NCI-H345 treated with DMSO at 0.1 percent for 48 hours (cell line): ENCODE measurements around the gene SLC35G6.
"Not testable (repeated sequence)": the region's sequence is repeated elsewhere in the genome, so short reads cannot be mapped to it uniquely, and the experiment has no call there.

Experiments
- DNase-seq: peaks from one replicate; lab custom pipeline; 2025; ENCODE audit not compliant: unreplicated experiment; lab: John Stamatoyannopoulos, UW

The SLC35G6 gene

DNA sequence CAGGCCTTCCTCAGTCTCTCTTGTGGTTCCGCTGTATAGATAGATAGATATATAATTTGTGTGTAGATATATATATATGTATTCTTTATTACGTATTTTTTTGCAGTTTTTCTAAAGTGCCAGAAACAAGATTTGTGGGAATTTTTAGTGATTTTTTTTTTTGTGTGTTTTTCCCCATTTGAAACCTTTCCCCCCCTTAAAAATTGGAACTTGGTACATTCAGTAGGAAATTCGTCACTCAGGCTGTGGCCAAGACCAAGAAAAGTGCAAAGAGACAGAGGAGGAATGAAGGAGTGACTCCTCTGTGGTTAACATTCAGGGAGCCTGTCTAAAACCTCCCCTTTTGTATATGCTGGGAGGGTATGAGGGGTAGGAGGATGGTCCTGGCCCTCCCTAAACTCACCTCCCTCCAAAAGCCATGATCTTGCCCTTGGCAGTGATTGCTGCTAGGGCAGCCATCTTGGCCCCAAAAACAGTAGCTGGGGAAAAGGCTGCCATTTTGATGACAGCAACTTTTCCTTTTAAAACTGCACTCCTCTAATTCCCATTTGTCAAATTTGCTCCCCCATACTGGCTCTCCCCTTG, 21.2 kb upstream of the SLC35G6 start:
- no peak for DNase-seq

DNA sequence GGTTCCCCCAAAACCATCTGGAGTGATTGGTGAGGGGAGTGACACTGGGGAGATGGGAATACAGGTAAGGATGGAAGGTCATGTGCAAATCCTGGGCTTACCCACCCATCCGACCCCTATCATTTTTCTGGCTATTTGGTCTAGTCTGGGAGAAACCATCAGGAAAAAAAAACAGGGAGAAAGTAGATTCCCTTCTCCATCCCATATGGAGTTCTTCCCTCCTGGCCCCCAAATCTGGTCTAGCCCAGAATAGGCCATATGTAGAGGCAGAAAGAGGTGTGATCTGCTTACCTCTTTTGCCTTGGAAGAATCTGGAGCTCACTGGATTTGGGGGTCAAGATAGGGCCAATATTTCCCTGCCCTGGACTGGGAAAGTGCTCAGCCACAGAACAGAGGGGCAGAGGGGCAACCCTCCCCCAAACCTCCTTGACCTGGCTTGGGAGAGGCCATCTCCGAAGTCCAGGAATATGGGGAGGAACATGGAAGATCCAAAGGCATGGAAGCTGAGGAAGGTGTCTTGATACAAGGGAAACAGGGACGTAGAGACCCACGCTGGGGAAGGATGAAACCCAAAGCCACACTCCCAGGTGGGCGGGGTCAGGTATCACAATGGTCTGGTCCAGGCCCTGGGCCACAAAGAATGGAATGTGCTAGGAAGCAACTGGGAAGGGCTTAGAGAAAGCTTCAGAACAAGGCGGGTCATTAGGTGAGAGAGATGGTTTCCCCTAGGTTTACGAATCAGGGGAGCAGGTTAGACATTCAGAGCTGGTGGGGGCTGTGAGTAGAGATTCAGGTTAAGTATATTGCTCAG, 20.2 kb upstream of the SLC35G6 start:
- no peak for DNase-seq

DNA sequence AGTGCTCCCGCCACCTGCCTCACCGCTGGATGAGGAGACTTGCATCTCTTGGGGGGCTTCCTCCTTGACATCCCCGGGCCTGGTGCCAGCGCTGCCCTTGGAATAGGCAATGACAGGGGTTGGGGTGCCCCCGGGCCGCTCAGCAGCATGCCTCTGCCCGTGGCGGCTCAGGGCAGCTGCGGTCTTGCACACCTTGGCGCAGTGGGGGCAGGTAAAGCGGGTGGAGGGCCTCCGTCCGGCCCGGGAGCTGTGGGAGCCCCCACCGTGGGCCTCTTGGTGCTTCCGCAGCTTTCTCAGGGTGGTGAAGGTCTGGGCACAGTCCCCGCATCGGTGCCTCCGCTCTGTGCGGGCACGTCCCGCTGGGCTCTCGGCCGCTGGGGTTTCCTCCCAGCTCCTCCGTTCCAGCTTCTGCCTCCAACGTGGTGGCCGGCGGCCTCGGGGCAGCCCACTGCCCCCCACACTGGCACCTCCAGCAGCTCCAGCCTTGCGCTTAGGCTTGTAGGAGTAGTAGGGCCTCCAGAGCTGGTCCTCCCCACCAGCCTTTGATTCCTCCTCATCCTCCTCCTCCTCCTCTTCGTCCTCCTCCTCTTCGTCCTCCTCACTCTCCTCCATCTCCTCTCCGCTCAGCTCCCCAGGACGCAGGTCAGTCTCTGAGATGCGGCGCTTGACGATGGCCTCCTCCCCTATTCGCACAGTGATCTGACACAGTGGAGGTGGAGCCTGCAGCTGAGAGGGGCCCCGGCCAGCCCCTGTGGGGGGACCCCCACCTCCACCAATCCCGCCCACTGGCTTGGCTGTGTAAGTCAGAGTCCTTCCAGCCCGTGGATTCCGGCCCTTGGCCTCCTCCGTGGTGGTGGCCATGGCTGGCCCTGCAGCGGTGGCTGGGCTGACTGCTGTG, 18.5 kb upstream of the SLC35G6 start:
- DNase-seq: no peak

DNA sequence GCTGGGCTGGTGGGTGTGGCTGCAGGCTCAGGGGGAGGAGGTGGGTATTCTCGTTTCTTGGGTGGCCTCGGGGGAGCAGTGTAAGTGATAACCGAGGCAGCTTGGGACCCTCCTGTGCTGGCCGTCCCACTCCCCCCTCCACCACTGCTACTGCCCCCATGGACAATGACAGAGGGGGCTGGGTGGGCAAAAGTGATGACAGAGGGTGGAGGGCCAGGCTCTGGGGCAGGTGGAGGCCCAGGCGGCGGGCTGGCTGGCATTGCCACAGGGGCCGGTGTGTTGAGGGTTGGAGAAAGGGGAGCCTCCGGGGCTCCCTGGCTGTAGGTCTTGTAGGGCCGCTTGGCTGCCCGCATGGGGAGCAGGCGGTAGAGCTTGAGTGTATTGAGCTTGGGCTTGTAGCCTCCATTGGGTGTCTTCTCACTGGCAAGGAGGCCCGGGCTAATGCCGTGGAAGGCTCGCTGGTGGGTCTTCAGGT, 17.8 kb upstream of the SLC35G6 start:
- DNase-seq: no peak

DNA sequence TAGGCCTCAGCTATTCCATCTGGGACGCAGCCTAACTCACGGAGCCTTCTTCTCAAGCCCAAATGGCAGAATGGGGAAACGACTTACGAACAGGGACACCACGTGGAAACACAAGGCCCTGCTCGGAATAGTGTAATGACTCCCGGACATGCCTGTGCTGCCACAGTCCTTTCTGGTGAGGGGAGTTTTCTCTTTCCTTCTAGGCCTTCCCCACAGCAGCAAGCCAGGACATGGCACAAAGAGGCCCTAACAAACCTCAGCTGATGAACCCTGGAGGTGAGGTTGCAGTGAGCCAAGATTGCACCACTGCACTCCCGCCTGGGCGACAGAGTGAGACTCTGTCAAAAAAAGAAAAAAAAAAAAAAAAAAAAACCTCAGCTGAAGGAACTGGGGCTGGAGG, 17.2 kb upstream of the SLC35G6 start:
- no peak for DNase-seq

DNA sequence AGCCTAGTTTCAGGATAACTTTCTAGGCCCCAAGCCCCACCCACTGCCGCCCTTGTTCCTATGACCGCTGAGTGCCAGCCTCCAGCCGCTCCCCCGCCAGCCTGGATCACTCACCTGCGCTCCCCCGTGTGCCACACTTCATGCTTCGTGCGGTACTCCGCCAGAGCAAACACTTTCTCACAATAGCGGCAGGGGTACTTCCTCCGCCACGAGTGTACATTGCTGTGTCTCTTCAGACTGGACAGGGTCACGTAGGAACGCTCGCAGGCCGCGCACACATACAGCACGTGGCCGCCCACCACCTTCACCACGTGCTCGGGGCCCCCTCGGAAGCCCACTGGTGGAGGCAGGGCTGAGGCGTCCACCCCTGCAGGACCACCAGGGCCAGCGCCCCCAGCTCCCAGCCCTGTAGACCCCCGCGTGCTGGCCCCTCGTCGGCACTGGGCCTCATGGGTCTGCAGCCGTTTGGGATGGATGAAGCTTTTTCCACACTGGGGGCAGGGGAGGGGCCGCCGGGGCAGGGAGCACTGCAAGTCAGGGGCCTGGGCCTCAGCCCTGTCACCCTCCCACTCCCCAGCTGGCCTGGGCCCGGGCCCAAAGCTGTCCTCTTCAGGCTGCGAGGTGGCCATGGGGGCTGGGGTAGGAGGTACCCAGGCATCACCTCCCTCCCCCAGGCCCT, 15.5 kb upstream of the SLC35G6 start:
- DNase-seq: no peak

DNA sequence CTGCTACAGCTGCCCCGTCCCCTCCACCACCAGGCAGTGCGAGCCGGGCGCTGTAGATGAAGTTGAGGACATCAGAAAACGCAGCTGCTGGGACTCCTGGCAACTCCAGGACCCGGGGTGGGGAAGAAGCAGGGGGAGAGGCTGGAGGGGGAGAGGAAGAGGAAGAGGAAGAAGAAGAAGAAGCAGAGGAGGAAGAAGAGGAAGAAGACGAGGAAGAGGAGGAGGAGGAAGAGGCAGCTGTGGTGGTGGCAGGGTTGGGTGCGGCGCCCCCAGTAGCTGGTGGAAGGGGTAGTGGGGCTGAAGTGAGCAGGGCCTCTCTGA, 15.0 kb upstream of the SLC35G6 start:
- no peak for DNase-seq

DNA sequence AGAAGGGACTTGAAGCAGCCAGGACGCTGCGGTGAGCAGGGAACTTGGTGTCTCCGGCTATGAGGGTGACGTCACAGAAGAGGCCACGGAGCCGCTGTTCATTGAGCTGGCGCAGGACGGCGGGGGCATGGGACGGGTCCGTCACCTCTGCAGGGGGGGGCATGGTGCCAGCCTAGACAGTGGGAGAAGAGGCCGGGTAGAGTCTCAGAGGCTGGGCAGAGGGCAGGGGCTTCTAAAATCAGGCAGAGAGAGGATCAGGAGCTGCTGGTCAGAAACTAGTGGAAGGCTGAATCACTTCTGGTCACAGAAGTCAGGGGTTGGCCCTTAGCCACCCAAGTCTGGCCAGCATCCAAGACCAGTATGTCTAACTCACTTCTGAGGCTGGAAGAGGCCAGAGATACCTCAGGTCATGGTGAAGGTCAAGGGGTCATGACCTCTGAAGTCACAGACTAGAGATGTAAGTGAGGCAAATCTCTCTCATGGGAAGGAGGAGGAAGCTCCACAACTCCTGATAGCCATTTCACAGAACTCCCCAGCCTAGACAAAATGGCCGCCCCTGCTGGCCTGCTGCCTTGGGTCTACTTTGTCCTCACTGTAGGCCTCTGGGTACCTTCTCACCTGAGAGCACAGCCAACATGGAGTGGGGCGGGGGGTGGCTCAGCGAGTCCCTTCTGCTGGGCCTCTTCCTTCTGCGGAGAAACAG, 14.5 kb upstream of the SLC35G6 start:
- DNase-seq: no peak

DNA sequence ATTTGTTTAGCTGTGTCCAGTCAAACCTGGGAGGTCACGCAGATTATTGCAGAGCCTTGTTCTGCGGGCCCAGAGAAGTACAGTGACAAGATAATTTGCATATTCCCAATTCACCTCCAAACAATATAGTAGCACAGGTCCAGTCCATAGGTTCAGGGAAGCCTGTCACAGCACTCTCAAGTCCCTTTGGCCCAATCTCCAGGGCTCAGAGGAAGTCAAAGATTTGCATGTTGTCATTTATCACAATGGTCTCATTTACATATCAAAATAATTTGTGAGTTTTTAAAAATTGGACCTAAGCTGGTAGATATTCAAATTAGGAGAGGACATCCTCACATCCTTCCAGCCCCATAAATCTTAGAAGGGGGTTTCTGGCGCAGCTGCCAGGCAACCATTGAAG, 13.7 kb upstream of the SLC35G6 start:
- no peak for DNase-seq

DNA sequence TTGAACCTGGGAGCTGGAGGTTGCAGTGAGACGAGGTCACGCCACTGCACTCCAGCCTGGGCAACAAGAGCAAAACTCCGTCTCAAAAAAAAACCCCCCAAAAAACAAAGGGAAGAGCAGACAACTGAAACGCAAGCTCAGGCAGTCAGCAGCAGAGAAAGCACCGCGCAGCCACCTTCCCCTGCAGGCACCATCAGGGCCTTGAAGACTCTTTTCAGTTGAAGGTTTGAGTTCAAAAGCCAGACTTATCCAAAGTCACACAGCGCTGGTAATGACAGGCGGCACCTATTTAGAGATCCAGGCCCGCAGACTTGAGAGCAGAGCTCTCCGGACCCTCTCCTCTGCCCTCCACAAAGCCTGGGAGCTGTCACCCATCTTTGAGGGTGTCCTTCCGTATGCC, 13.0 kb upstream of the SLC35G6 start:
- DNase-seq: no peak

DNA sequence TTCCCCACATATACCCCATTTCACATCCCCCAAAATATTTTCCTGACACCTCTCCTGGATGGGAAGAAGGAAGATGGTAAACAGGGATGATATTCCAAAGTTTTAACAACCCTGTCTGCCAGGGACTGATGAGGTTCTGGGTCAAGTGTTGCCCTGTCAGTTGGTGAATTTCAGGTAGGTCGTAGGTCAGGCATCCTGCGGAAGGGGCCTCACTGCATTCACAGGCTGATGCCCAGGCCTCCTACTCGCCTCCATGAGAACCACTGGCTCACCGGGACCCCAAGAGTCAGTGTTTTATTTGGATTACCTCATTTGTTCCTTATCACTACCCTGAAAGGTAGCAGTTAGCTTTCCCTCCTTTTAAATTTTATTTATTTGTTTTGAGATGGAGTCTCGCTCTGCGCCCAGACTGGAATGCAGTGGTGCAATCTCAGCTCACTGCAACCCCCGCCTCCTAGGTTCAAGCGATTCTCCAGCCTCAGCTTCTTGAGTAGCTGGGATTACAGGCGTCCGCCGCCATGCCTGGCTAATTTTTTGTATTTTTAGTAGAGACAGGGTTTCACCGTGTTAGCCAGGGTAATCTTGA, 12.3 kb upstream of the SLC35G6 start:
- no peak for DNase-seq

DNA sequence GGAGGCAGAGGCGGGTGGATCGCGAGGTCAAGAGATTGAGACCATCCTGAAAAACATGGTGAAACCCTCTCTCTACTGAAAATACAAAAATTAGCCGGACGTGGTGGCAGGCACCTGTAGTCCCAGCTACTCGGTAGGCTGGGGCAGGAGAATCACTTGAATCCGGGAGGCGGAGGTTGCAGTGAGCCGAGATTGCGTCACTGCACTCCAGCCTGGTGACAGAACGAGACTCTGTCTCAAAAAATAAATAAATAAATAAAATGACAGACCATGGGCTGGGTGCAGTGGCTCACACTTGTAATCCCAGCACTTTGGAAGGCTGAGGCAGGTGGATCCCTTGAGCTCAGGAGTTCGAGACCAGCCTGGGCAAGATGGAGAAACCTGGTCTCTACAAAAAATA, 11.4 kb upstream of the SLC35G6 start:
- DNase-seq: not testable (repeated sequence)

DNA sequence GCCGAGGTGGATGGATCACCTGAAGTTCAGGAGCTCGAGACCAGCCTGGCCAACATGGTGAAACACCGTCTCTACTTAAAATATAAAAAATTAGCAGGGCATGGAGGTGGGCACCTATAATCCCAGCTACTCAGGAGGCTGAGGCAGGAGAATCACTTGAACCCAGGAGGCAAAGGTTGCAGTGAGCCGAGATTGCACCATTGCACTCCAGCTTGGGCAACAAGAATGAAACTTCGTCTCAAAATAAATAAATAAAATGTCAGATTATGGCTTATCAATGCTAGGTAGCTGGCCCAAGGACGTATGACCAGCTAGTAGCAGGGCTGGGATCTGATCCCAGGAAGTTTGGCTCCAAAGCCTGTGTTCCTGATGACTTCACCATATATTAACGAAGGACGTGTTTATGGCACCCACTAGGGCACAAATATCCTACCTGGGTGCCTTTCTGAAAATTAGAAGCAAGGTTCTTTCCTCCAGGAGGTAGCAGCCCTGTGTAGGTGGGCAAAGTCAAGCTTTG, 10.7 kb upstream of the SLC35G6 start:
- DNase-seq: not testable (repeated sequence)

DNA sequence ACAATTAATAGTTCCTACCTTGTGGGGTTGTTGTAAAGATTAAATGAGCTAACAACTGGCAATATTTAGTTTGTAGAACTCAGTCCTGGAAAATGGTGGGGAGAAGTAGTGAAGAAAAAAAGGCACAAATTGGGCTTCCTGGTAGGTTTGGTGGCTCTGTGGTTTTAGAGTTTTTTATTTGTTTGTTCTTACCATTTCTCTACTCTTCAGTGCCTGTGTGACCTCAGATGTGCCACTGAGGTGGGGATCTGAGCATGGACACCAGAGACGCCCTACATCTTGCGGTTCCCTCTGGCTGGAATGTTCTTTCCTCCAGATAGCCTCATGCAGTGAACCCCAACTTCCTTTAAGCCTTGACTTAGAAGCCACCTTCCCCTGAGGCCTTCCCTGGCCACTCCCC, 9.5 kb upstream of the SLC35G6 start:
- DNase-seq: no peak

DNA sequence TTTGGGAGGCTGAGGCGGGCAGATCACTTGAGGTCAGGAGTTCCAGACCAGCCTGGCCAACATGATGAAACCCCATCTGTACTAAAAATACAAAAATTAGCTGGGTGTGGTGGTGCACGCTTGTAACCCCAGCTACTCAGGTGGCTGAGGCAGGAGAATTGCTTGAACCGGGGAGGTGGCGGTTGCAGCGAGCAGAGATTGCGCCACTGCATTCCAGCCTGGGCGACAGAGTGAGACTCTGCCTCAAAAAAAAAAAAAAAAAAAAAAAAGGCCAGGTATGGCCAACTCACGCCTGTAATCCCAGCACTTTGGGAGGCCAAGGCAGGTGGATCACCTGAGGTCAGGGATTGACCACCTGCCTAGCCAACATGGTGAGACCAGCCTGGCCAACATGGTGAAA, 6.5 kb upstream of the SLC35G6 start:
- not testable (repeated sequence) for DNase-seq

DNA sequence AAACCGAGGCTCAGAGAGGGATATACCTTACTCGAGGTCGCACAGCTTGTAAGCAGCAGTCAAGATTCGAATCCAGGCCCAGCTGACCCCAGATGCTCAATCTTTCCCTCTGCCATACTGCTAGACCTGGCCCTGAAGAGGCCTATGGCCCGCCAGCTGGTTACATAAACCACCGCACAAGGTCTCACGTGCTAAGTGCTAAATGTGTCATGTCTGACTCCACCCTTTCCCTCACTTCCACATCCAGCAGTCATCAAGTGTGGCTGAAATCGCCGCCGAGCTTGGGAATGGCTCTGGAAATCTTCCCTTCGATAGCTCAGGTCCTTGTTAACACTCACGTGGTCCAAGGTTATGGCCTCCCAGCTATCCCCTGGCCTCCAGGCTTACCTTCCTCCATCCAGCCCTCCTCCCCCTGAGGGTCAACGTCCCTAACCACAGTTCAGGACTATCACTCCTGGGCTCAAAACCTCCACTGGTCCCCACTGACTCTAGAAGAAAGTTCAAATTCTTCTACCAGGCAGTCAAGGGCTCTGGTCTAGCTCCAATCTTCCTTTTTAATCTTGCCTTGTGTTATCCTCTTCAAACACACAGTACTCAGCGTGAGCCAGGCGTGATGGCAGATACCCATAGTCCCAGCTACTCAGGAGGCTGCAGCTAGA, 5.4 kb upstream of the SLC35G6 start:
- DNase-seq: no peak

DNA sequence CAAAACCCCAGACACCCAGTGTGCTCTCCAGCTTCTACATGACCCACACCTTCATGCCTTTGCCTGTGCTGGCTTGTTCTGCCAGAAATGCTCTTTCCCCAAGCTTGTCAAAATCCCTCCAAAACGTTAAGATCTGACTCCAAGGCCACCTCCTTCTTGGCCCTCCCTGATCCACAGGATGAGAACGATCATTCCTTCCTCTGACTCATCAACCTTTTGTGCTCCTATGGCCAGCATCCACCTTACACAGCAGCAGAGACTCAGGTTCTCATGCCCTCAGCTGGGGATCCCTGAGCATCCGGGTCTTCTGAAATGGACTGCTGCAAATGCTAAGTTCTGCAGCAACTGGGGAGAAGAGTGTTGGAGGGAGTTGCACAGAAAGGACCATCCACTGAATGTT, 4.8 kb upstream of the SLC35G6 start:
- no peak for DNase-seq

DNA sequence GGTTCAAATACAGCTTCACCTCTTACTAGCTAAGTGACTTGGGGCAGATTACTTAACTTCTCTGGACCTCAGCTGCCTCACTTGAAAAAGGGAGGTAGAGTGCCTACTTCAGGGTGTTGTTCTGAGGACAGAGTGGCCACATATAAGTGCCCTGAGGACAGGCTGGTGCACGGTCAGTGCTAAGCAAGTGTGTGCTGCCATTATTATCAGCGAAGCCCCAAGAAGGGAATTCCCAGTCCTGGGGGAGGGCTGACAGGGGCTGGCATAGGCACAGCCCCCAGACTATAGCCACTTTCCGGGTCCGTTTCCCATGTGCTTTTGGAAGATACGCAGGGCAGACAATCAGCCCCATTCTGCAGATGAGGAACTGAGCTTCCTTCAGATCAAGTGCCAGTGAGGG, 4.3 kb upstream of the SLC35G6 start:
- no peak for DNase-seq

DNA sequence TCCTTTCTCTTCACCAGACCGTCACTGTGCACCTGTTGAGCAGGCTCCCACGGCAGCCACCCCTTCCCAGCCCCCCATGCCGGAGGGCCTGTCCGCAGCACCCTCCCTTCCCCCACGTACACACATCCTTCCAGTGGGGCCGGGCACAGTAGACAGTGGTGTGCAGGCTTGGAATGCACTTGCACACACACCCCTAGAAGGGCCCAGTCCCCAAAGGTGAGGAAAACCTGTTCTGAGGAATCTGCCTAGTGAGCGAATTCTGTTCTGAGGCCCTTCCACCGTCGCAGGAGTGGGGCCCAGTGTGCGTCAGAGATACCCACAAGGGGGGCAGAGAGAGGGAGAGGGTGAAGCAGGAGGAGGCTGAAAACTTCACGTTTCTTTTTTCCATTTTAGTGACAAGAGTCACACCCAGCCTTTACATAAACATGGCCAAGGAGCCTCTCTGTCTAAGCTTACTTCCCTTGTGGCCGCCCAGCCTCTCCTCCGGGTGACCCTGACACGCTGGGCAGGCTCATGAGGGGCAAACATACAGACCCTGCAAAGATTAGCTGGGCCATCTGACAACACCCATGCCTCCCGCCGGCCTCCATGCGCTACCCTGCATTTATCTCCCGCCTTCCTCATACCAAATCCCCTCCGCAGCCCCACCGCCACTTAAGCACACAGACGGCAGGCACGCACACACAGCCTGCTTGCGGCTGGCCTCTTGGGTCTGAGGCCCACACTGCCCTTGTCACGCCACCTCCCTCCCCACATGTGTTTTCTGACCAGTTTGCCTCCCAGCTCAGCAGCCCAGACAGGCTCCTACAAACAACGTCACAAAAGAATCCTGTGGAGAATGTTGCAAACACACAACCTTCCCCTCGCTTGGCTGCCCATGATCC, 3.6 kb upstream of the SLC35G6 start:
- DNase-seq: no peak
